GM21423 (cell line): ENCODE results near the gene IFITM2.
"Not testable (repeated sequence)": the region's sequence is repeated elsewhere in the genome, so short reads cannot be mapped to it uniquely, and the experiment has no call there.

Experiments
- ATAC-seq: cut with Tn5 transposase; IDR thresholded peaks from one replicate; pipeline ENCODE4 v1.9.1; 2021; ENCODE audit warnings: mild to moderate bottlenecking, moderate library complexity; ENCODE audit not compliant: unreplicated experiment

The IFITM2 gene

DNA sequence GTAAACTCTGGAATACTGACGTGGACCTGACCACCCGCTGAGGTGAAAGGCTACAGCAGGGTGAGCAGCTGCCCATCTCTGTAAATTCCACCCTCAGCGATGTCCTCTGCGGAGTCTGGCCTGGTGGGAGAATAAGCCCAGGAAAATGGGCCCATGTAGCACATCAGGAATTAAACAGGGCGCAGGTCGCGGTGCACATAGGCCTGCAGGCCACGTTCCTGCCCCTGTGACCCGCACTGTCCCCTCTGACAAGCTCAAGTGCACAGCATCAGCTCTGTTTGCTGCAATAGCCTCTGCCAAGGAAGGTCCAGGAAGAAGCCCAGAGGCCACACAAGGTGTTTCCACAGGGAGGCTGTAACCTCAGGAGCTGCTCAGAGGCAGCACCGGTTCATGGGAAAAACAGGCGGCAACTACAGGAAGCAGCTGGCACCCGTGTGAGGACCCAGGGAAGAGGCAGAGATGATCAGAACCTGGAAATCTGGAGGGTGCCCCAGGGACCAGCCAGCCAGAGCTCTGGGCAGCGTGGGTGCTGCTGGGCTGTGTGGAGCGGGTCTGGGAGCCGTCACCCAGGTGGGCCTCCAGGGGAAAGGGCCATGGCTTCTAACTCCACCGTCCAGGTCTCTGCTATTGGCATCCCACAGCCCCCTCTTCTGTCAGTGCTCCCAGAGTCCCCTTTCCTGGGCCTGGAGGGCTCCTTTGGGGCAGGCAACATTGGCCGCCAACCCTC is 808 bp upstream of the IFITM2 start:
- no peak for ATAC-seq

- ATAC-seq, result not testable (repeated sequence)
Measured at GRCh38 chr11:308740-309665, 1.4 kb downstream of the IFITM2 start.

GRCh38 chr11:309979-310572 is 2.5 kb downstream of the IFITM2 start:
- not testable (repeated sequence) for ATAC-seq

- ATAC-seq, result peak; percentile 32
Measured at GRCh38 chr11:311013-311748, 3.6 kb downstream of the IFITM2 start.

- ATAC-seq, result no peak
Measured at GRCh38 chr11:312092-312816, 4.6 kb downstream of the IFITM2 start.

DNA sequence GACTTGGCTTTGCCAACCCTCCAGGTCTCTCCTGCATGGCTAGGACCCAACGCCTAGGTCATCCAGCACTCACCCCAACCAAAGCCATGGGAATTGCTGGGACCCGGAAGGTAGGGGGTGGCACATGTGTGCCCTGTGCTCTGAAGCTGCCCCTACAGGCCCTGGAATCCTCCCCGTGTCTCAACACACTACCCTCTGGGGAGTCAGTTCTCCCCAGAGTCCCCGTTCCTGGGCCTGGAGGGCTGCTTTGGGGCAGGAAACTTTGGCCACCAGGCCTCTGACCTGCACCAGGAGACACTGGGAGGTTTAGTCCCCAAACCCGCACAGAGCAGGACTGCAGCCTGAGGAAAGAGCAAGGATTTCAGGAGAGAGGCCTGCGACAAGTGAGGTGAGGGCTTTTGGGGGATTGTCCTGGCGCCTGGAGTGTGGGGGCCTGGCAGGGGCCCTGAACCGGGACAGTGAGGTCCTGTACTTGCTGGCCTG is 5.7 kb downstream of the IFITM2 start:
- no peak for ATAC-seq

DNA sequence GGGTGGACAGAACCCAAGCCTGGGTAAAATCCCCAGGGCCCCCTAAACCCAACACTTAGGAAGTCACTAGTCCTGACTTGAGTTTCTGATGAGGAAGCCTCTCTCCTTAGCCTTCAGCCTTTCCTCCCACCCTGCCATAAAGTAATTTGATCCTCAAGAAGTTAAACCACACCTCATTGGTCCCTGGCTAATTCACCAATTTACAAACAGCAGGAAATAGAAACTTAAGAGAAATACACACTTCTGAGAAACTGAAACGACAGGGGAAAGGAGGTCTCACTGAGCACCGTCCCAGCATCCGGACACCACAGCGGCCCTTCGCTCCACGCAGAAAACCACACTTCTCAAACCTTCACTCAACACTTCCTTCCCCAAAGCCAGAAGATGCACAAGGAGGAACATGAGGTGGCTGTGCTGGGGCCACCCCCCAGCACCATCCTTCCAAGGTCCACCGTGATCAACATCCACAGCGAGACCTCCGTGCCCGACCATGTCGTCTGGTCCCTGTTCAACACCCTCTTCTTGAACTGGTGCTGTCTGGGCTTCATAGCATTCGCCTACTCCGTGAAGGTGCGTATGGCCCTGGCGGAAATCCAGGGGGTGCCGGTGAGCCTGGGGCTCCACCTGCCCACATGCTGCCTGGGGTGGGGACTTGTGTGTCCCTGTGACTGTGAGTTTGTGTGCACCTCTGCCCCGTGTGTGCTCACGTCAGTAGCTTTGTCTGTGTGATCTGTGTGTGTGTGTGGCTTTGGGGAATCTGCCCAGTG is 6.4 kb downstream of the IFITM2 start, which contains the start of gene IFITM1:
Gene IFITM1, plus strand, starts transcription at position 254 of the 767 bp plus-strand sequence. Its CDS starts 131 bp downstream, at position 385.
- ATAC-seq, result peak; percentile 38

GRCh38 chr11:314554-314875 is 6.9 kb downstream of the IFITM2 start:
- not testable (repeated sequence) for ATAC-seq

DNA sequence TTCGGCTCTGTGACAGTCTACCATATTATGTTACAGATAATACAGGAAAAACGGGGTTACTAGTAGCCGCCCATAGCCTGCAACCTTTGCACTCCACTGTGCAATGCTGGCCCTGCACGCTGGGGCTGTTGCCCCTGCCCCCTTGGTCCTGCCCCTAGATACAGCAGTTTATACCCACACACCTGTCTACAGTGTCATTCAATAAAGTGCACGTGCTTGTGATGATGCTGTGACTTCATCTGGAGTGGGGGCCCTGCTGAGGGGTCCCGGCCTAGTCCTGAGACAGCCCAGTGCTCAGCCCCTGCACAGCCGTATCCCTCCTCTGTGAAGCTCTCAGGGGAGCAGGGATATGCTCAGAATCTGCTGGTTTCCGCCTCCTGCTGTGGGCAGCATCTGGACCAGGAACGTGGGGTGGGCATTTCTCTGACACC is 7.5 kb downstream of the IFITM2 start:
- ATAC-seq, result no peak

- ATAC-seq, result no peak
Measured at GRCh38 chr11:315516-315994, 7.9 kb downstream of the IFITM2 start.

- no peak for ATAC-seq
Measured at GRCh38 chr11:316031-316701, 8.6 kb downstream of the IFITM2 start.

- ATAC-seq, result no peak
Measured at GRCh38 chr11:316891-317301, 9.3 kb downstream of the IFITM2 start.

DNA sequence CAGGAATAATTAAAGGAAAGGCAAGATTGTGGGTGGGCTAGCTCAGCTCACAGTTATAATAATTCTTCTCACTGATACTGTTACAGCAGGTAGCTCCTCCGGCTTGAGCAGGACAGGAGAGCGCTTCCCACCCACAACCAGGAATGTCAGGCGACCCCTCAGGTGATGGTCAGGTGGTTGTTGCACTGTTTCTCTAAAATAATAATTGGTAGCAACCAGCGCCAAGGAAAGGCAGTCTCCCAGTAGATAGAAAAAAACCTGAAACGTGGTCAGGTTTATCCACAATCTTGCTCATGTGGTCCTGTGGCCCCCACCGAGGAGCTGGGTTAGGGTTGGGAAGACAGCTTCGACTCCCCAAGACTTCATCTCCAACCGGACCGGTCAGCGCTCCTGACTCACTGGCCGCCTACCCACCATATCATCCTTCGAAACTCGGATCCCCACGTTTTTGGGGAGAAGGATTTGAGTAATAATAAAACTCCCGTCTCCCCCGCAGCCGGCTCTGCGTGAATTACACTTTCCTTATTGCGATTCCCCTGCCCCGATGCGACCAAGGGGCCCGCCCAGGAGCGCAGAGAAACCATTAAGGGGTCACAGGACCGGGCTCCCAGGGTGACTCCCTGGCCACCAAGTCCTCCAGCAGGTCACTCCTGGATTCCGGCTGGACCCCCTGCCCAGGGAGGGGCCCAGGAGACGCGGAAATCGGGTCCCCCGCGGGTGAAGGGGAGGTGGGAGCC is 10.2 kb downstream of the IFITM2 start:
- ATAC-seq, result not testable (repeated sequence)

DNA sequence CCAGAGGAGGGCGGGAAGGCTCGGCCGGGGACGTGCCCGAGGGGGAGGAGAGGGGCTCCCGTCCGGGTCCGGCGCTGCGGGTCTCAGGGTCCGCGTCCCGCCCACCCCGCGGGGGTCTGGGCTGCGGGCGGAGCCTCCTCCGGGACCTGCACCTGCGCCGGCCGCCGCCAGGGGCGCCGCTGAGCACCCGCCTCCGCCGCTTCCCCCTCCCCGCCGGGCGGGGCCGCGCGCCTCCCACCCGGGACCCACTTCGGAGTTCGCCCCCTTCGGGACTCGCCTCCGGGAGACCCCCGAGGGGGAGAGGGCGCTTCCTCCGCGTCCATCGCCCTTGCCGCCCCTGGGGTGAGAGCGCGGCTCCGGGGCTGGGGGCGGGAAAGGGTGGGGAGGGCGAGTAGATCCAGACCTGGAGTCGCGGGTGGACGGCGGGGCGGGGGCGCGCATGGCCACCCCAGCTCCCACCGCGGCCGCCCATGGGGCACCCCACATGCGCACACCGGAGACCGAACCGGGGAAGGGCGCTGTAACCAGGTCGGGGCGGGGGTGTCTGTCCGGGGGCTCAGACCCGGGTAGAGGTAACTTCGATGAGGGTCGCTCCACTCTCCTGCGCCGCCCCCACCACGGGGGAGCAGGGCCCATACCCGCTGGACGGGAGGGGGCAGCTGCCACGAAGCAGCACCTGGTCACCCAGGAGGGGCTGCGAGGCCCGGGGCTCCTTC is 10.9 kb downstream of the IFITM2 start:
- peak; percentile 48 for ATAC-seq

- ATAC-seq, result peak; percentile 10
Measured at GRCh38 chr11:319121-319887, 11.7 kb downstream of the IFITM2 start.

GRCh38 chr11:319888-320273 is 12.3 kb downstream of the IFITM2 start:
- ATAC-seq, result not testable (repeated sequence)
